Measurements from ENCODE around the gene CDCA5.
"Not testable (repeated sequence)": the region's sequence is repeated elsewhere in the genome, so short reads cannot be mapped to it uniquely, and the experiment has no call there.

The CDCA5 gene

DNA sequence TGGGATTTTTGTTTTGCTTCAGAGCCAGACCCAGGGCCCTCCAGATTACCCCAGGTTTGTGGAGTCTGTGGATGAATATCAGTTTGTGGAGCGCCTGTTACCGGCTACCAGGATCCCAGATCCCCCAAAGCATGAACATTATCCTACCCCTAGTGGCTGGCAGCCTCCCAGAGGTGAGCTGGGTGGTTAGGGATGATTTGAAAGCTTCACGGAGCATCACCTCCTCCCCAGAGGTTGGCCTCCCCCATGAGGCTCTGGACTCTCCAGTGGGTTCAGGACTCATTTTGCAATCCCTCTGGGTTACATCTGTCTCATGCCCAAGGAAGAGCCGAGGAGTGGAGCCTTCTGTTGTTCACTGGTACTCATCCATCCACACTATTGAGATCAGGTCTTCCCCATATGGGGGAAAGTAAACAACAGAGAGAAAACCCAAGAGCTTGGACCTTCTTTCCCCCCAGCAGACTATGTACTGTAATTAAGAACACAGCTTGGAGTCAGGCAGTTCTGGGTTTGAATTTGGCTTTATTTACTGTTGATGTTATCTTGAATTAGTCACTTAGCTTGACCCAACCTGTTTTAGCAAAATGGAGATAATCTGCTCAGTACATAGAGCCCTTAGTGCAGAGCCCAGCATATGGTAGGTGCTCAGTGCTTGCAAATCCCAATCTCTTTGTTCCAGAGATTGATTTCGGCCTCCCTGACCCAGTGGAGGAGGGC is 40.8 kb upstream of the CDCA5 start:
- in situ Hi-C loops (cut with MboI; ENCODE audit: low sequenced_read_pairs, unreplicated experiment), result no loop called here
- no peak for DNase-seq (ENCODE audit: low spot score)
- TF ChIP-seq, protein P1, sequence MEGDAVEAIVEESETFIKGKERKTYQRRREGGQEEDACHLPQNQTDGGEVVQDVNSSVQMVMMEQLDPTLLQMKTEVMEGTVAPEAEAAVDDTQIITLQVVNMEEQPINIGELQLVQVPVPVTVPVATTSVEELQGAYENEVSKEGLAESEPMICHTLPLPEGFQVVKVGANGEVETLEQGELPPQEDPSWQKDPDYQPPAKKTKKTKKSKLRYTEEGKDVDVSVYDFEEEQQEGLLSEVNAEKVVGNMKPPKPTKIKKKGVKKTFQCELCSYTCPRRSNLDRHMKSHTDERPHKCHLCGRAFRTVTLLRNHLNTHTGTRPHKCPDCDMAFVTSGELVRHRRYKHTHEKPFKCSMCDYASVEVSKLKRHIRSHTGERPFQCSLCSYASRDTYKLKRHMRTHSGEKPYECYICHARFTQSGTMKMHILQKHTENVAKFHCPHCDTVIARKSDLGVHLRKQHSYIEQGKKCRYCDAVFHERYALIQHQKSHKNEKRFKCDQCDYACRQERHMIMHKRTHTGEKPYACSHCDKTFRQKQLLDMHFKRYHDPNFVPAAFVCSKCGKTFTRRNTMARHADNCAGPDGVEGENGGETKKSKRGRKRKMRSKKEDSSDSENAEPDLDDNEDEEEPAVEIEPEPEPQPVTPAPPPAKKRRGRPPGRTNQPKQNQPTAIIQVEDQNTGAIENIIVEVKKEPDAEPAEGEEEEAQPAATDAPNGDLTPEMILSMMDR (IDR thresholded peaks at IDR 0.05; ENCODE audit: borderline replicate concordance, control extremely low read depth, extremely low read depth, insufficient read depth, missing control alignments), result no peak

GRCh38 chr11:65121865-65122696 is 38.2 kb upstream of the CDCA5 start, which contains the start of the genes FAU and MRPL49:
Gene FAU (minus strand): TSS chr11:65122134. CDS start chr11:65121813, 321 bp downstream.
Gene MRPL49 (plus strand): TSS chr11:65122321. CDS start chr11:65122347, 26 bp downstream.
- peak; percentile 98 for DNase-seq (ENCODE audit: low spot score)
- in situ Hi-C loops (cut with MboI; ENCODE audit: low sequenced_read_pairs, unreplicated experiment), result no loop called here
- TF ChIP-seq, protein P1 (IDR thresholded peaks at IDR 0.05; ENCODE audit: borderline replicate concordance, control extremely low read depth, extremely low read depth, insufficient read depth, missing control alignments), result no peak

GRCh38 chr11:65121447-65121864 is 37.6 kb upstream of the CDCA5 start:
- DNase-seq (ENCODE audit: low spot score), result no peak
- TF ChIP-seq, protein P1 (IDR thresholded peaks at IDR 0.05; ENCODE audit: borderline replicate concordance, control extremely low read depth, extremely low read depth, insufficient read depth, missing control alignments), result no peak
- in situ Hi-C loops (cut with MboI; ENCODE audit: low sequenced_read_pairs, unreplicated experiment), result no loop called here

GRCh38 chr11:65120831-65121230 is 37.0 kb upstream of the CDCA5 start:
- in situ Hi-C loops (cut with MboI; ENCODE audit: low sequenced_read_pairs, unreplicated experiment), result no loop called here
- TF ChIP-seq, protein P1 (IDR thresholded peaks at IDR 0.05; ENCODE audit: borderline replicate concordance, control extremely low read depth, extremely low read depth, insufficient read depth, missing control alignments), result no peak
- DNase-seq (ENCODE audit: low spot score), result no peak

DNA sequence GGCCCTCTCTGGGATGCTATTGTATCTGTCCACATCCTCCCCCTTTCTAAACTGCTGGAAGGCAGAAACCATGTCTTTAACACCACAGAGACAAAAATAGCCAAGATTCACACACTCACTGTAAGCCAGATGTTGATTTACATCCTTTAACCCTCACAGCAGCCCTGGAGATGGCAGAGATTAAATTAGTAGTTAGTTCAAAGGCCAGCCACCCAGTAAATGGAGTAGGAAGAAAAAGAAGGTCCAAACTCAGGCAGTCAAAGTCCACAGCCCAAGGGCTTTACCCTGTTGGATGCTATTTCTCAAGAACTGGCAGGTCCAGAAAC is 35.8 kb upstream of the CDCA5 start:
- in situ Hi-C loops (cut with MboI; ENCODE audit: low sequenced_read_pairs, unreplicated experiment), result no loop called here
- no peak for DNase-seq (ENCODE audit: low spot score)
- TF ChIP-seq, protein P1 (IDR thresholded peaks at IDR 0.05; ENCODE audit: borderline replicate concordance, control extremely low read depth, extremely low read depth, insufficient read depth, missing control alignments), result no peak

DNA sequence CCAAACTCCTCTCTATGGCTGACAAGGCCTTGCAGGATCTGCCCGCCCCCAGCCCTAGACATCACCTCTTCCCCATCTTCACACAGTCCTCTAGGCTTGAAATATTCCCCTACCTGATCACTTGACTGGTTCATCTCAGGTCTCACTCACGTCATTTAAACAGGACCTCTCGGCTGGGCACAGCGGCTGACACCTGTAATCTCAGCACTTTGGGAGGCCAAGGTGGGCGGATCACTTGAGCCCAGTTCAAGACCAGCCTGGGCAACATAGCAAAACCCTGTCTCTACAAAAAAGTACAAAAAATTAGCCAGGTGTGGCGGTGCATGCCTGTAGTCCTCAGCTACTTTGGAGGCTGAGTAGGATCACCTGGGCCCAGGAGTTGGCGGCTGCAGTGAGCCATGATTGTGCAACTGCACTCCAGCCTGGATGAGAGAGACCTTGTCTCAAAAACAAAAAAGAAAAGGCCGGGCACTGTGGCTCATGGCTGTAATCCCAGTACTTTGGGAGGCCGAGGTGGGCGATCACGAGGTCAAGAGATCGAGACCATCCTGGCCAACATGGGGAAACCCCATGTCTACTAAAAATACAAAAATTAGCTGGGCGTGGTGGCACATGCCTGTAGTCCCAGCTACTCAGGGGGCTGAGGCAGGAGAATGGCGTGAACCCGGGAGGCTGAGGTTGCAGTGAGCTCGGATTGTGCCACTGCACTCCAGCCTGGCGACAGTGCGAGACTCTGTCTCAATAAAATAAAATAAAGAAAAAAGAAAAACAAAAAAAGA is 35.2 kb upstream of the CDCA5 start:
- in situ Hi-C loops (cut with MboI; ENCODE audit: low sequenced_read_pairs, unreplicated experiment); DNase-seq (ENCODE audit: low spot score): not testable (repeated sequence)
